ENCODE measurements around the gene HMGCS1. TPM values are rescaled to one million over a fixed set of nuclear protein-coding genes. Genes with fewer than 3 reads are reported as not detected.

HMGCS1 gene
- total RNA-seq = 10 to 100 TPM; 82.4 to 90.6 TPM

DNA sequence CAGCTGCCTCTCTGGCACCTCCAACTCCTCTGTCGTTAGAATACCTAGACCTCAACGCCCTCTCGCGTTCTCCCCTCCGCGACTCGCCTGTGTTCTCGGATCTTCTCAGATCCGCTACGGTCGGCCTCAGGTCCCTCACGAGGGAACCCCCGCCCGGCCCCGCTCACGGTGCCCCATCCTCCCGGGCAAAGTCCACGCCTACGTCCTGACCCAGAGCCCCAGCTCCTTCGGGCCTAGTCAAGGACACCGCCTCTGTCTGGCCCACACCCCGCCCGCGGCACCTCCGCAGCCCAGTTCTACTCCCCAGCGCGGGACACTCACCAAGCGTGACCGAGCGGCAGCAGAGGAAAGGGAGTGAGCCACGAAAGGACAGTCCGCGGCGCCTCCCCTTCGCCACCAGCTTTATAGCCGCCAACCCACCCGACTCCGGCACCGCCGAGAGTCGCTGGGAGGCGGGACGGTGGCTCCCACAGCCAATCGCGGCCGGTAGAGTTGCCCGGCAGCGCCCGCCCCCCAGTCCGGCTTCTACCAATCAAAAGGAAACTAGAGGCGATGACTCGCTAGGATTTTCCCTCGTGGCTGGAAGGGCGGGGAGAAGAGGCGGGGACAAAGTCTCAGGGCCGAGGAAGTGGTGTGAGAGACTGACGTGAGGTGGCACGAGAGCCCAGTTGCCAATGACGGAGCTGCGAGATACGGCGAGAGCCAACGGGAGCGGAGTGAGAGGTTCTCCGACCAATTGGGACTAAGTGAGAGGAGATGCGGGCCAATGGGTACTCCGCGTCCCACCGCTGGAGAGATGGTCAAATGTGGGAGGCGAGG is at the start of gene HMGCS1:
HMGCS1 (minus strand) TSS at position 378 of the 819 bp plus-strand sequence. CDS start 14,447 bp downstream, outside the sequence.
- peak; percentile 94 for ATAC-seq
- Mint-ChIP-seq H3K36me3 (ENCODE audit: low read depth) (peaks cover 22% of the 10 kb centered on the region), H3K27me3 (ENCODE audit: low read depth) (no peaks in the 10 kb centered on the region), H3K27ac (peak within 1 kb of the TSS; percentile 95), H3K4me1 (ENCODE audit: low read depth) (peaks cover 62% of the 10 kb centered on the region), H3K4me3 (peak within 1 kb of the TSS; percentile 96), H3K9me3 (ENCODE audit: insufficient read depth) (no peaks in the 10 kb centered on the region)
- DNase-seq = peak; percentile 99
- ChIA-PET POLR2A (interaction anchor here (0.5 to 4.0 kb wide), 27 partner anchors 10 to 1409 kb away, joined by 3 to 54 read pairs (median 4); partner anchors contain the start of genes C5orf34, NNT, RIMOC1 and TMEM267), CTCF (interaction anchor here (0.7 to 4.2 kb wide), 20 partner anchors 8 to 404 kb away, joined by 3 to 24 read pairs (median 5); partner anchors contain the start of genes TMEM267 and ZNF131)

DNA sequence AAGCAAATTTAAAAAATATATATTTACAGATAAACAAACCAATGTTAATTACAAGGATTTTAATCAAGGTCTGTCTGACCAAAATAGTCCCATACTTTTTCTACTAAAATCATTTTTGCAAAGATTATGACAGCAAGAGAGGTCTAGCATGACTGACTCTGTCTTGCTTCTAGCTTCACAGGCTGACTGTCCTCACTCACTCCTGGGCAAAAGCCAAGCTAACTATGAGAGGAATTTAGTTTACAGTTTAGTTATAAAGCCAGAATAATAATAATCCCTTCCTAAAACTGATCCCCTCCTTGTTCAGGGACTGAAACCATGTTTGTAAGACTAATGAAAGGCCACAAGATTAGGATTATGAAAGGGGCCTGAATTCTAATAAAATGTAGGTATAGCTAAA is 45.5 kb upstream of the HMGCS1 start:
- no peak overlapping the region for H3K4me3 Mint-ChIP-seq
- ChIA-PET CTCF (no interaction called here), POLR2A (no interaction called here)
- peaks cover 23% of the 10 kb centered on the region for H3K9me3 Mint-ChIP-seq (ENCODE audit: insufficient read depth)
- ATAC-seq (no peak), DNase-seq (no peak)
- no peak overlapping the region for H3K27ac Mint-ChIP-seq
- H3K27me3 Mint-ChIP-seq (ENCODE audit: low read depth) = peaks cover 11% of the 10 kb centered on the region
- peaks cover 3% of the 10 kb centered on the region for H3K36me3 Mint-ChIP-seq (ENCODE audit: low read depth)
- no peaks in the 10 kb centered on the region for H3K4me1 Mint-ChIP-seq (ENCODE audit: low read depth)

GRCh38 chr5:43358301-43358700 is 45.1 kb upstream of the HMGCS1 start:
- Mint-ChIP-seq H3K27ac (no peak overlapping the region), H3K4me1 (ENCODE audit: low read depth) (no peaks in the 10 kb centered on the region), H3K27me3 (ENCODE audit: low read depth) (peaks cover 13% of the 10 kb centered on the region), H3K36me3 (ENCODE audit: low read depth) (peaks cover 3% of the 10 kb centered on the region), H3K9me3 (ENCODE audit: insufficient read depth) (peaks cover 23% of the 10 kb centered on the region), H3K4me3 (no peak overlapping the region)
- ChIA-PET CTCF (interaction anchor here (1.7 kb wide), 1 partner anchor 31 kb away, joined by 3 read pairs; no protein-coding TSS in a partner anchor), POLR2A (no interaction called here)
- no peak for ATAC-seq
- DNase-seq = no peak

GRCh38 chr5:43357878-43358281 is 44.7 kb upstream of the HMGCS1 start:
- no peak overlapping the region for H3K4me3 Mint-ChIP-seq
- no peak for DNase-seq

DNA sequence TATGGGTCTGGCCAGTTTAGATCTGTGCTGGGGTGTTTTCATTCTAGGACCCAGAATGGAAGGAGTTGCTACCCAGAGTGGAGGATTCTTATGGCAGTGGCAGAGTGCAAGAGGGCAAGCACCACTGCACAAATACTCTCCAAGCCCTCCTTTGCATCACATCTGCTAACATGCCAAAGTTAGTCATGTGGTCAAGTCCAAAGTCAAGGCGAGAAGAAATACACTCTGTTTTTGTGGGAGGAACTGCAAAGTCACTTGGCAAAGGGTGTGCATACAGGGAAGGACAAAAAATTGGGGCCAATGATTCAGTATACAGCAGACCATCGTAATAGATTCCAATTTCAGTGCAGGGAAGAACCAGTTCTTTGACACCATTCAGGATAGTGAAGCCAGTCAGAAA is 43.9 kb upstream of the HMGCS1 start:
- POLR2A ChIA-PET = no interaction called here
- H3K27me3 Mint-ChIP-seq (ENCODE audit: low read depth) = peaks cover 15% of the 10 kb centered on the region
- peaks cover 23% of the 10 kb centered on the region for H3K9me3 Mint-ChIP-seq (ENCODE audit: insufficient read depth)
- DNase-seq (no peak), ATAC-seq (no peak)
- H3K4me1 Mint-ChIP-seq (ENCODE audit: low read depth) = no peaks in the 10 kb centered on the region
- CTCF ChIA-PET = interaction anchor here (1.7 kb wide), 1 partner anchor 33 kb away, joined by 3 read pairs; no protein-coding TSS in a partner anchor
- H3K4me3 Mint-ChIP-seq = no peak overlapping the region
- peaks cover 3% of the 10 kb centered on the region for H3K36me3 Mint-ChIP-seq (ENCODE audit: low read depth)
- no peak overlapping the region for H3K27ac Mint-ChIP-seq

More at GRCh38 chr5:43357878-43358281, 44.7 kb upstream of the HMGCS1 start:
- CTCF ChIA-PET = interaction anchor here (1.7 kb wide), 1 partner anchor 32 kb away, joined by 3 read pairs; no protein-coding TSS in a partner anchor
- no peak overlapping the region for H3K27ac Mint-ChIP-seq
- ATAC-seq = no peak
- peaks cover 23% of the 10 kb centered on the region for H3K9me3 Mint-ChIP-seq (ENCODE audit: insufficient read depth)
- H3K36me3 Mint-ChIP-seq (ENCODE audit: low read depth) = peaks cover 3% of the 10 kb centered on the region
- no peaks in the 10 kb centered on the region for H3K4me1 Mint-ChIP-seq (ENCODE audit: low read depth)
- peaks cover 13% of the 10 kb centered on the region for H3K27me3 Mint-ChIP-seq (ENCODE audit: low read depth)
- POLR2A ChIA-PET = no interaction called here

GRCh38 chr5:43354774-43355173 is 41.6 kb upstream of the HMGCS1 start:
- Mint-ChIP-seq H3K9me3 (ENCODE audit: insufficient read depth) (peaks cover 10% of the 10 kb centered on the region), H3K4me3 (no peak overlapping the region), H3K27me3 (ENCODE audit: low read depth) (peaks cover 17% of the 10 kb centered on the region), H3K4me1 (ENCODE audit: low read depth) (no peaks in the 10 kb centered on the region), H3K36me3 (ENCODE audit: low read depth) (no peaks in the 10 kb centered on the region), H3K27ac (no peak overlapping the region)
- ChIA-PET CTCF (interaction anchor here (0.6 kb wide), 1 partner anchor 127 kb away, joined by 3 read pairs; no protein-coding TSS in a partner anchor), POLR2A (no interaction called here)
- no peak for ATAC-seq
- DNase-seq = no peak

DNA sequence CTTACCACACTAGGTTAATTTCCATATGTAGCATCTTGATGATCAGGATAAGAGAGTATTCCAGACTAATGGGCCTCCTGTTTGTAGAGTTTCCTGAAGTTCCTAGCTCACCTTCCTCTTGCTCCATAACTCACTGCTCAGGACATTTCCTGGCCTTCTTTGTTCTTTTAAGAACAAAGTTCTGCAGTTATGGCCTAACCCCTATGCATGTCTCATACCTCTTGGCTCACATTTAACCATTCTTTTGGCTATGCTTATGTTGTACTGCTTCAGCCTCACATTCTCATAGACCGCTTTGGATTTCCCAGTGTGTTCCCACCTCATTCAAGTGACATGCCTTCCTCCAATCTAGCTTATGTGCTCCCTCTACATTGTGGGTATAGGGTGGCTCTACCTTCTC is 40.5 kb upstream of the HMGCS1 start:
- no peak for ATAC-seq
- H3K27me3 Mint-ChIP-seq (ENCODE audit: low read depth) = peaks cover 15% of the 10 kb centered on the region
- H3K4me1 Mint-ChIP-seq (ENCODE audit: low read depth) = no peaks in the 10 kb centered on the region
- H3K4me3 Mint-ChIP-seq = no peak overlapping the region
- ChIA-PET POLR2A (no interaction called here), CTCF (interaction anchor here (1.2 kb wide), 1 partner anchor 18 kb away, joined by 3 read pairs; no protein-coding TSS in a partner anchor)
- no peaks in the 10 kb centered on the region for H3K9me3 Mint-ChIP-seq (ENCODE audit: insufficient read depth)
- H3K36me3 Mint-ChIP-seq (ENCODE audit: low read depth) = no peaks in the 10 kb centered on the region
- DNase-seq = no peak
- no peak overlapping the region for H3K27ac Mint-ChIP-seq

DNA sequence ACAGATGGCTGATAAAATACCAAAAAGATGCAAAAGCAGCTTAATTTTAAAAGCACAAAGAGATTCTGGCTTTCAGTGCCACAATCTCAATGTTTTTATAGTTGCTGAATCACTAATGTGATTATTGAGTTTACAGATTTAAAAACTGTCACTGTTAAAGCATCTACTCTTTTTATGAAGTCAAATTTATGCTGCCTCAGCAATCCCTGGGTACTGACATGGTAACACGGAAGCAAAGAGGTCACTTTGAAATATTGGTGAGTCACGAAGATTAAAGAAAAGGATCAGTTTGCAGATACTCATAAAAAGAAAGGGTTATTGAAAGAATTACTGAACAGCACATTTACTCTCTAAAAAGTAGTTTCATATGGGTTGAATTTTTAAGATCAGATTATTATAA is 39.7 kb upstream of the HMGCS1 start:
- DNase-seq = no peak
- CTCF ChIA-PET = interaction anchor here (1.0 to 1.2 kb wide), 2 partner anchors 19 to 127 kb away, joined by 3 read pairs; no protein-coding TSS in a partner anchor
- no peak overlapping the region for H3K27ac Mint-ChIP-seq
- no peak overlapping the region for H3K4me3 Mint-ChIP-seq
- no peak for ATAC-seq
- POLR2A ChIA-PET = no interaction called here
- peaks cover 15% of the 10 kb centered on the region for H3K27me3 Mint-ChIP-seq (ENCODE audit: low read depth)
- no peaks in the 10 kb centered on the region for H3K4me1 Mint-ChIP-seq (ENCODE audit: low read depth)
- H3K36me3 Mint-ChIP-seq (ENCODE audit: low read depth) = no peaks in the 10 kb centered on the region
- no peaks in the 10 kb centered on the region for H3K9me3 Mint-ChIP-seq (ENCODE audit: insufficient read depth)

DNA sequence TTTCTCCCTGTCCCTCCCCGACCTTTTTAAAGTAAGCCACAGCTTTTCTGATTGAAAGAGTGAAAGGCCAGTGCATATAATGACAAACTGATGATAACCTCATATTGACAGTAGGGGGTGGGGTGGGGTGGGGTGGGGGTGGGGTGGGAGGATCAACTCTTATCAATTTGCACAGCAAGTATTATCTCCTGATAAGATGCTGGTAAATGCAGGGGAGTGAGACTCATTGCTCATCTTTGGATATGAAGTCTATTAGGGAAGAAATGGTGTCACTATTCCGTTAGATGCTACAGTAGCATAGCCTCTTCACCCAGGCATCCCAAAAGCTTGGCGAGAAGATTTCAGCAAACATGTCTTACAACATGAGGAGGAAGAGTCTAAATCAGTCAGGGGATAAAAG is 38.9 kb upstream of the HMGCS1 start:
- Mint-ChIP-seq H3K9me3 (ENCODE audit: insufficient read depth) (no peaks in the 10 kb centered on the region), H3K27me3 (ENCODE audit: low read depth) (peaks cover 15% of the 10 kb centered on the region), H3K4me1 (ENCODE audit: low read depth) (no peaks in the 10 kb centered on the region), H3K36me3 (ENCODE audit: low read depth) (no peaks in the 10 kb centered on the region), H3K27ac (no peak overlapping the region), H3K4me3 (no peak overlapping the region)
- DNase-seq (no peak), ATAC-seq (no peak)
- CTCF ChIA-PET = interaction anchor here (1.0 kb wide), 1 partner anchor 126 kb away, joined by 3 read pairs; no protein-coding TSS in a partner anchor
- POLR2A ChIA-PET = no interaction called here

GRCh38 chr5:43348861-43349363 is 35.7 kb upstream of the HMGCS1 start:
- peaks cover 18% of the 10 kb centered on the region for H3K27me3 Mint-ChIP-seq (ENCODE audit: low read depth)
- no peaks in the 10 kb centered on the region for H3K4me1 Mint-ChIP-seq (ENCODE audit: low read depth)
- CTCF ChIA-PET = no interaction called here

DNA sequence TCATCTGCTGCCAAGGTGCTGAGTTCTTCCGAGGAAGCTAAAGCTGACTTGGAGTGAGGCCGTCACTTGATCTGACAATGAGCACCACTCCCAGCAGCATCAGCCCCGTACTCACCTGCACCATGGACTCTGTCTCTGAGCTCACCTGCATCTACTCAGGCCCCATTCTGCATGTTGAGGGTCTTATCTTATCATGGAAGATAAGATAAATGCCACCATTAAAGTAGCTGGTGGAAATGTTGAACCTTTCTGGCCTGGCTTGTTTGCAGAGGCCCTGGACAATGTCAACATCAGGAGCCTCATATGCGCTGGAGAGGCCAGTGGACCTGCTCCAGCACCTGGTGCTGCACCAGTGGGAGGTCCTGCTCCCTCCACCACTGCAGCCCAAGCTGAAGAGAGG is 35.0 kb upstream of the HMGCS1 start:
- Mint-ChIP-seq H3K9me3 (ENCODE audit: insufficient read depth) (no peaks in the 10 kb centered on the region), H3K27ac (no peak overlapping the region), H3K4me1 (ENCODE audit: low read depth) (no peaks in the 10 kb centered on the region), H3K4me3 (no peak overlapping the region), H3K27me3 (ENCODE audit: low read depth) (peaks cover 15% of the 10 kb centered on the region), H3K36me3 (ENCODE audit: low read depth) (no peaks in the 10 kb centered on the region)
- ChIA-PET CTCF (no interaction called here), POLR2A (interaction anchor here (0.7 kb wide), 1 partner anchor 11 kb away, joined by 3 read pairs; no protein-coding TSS in a partner anchor)
- ATAC-seq (no peak), DNase-seq (no peak)

More at GRCh38 chr5:43348861-43349363, 35.7 kb upstream of the HMGCS1 start:
- H3K27ac Mint-ChIP-seq = no peak overlapping the region
- H3K9me3 Mint-ChIP-seq (ENCODE audit: insufficient read depth) = no peaks in the 10 kb centered on the region
- POLR2A ChIA-PET = no interaction called here
- DNase-seq (no peak), ATAC-seq (no peak)
- no peak overlapping the region for H3K4me3 Mint-ChIP-seq
- H3K36me3 Mint-ChIP-seq (ENCODE audit: low read depth) = no peaks in the 10 kb centered on the region

GRCh38 chr5:43338862-43339261 is 25.6 kb upstream of the HMGCS1 start:
- Mint-ChIP-seq H3K36me3 (ENCODE audit: low read depth) (peaks cover 2% of the 10 kb centered on the region), H3K4me1 (ENCODE audit: low read depth) (peaks cover 3% of the 10 kb centered on the region), H3K9me3 (ENCODE audit: insufficient read depth) (peaks cover 4% of the 10 kb centered on the region), H3K27me3 (ENCODE audit: low read depth) (no peaks in the 10 kb centered on the region), H3K4me3 (no peak overlapping the region), H3K27ac (no peak overlapping the region)
- ChIA-PET CTCF (interaction anchor here (1.6 kb wide), 1 partner anchor 51 kb away, joined by 5 read pairs; no protein-coding TSS in a partner anchor), POLR2A (no interaction called here)
- DNase-seq (no peak), ATAC-seq (no peak)

All from activated CD8-positive, alpha-beta T cell treated with anti-CD3 and anti-CD28 coated beads, Interleukin-2, amount 10 ng/mL, durations not matched to agents 7 days and 5 days (primary cell).